Panc1 (cell line): ENCODE measurements around the gene TMCO4.

Experiments
- POLR2AphosphoS5 ChIP-seq: IDR thresholded peaks from 2 replicates; pipeline ENCODE4 v1.6.1; 2012; ENCODE audit warnings: mild to moderate bottlenecking, low read depth, low read length, moderate library complexity
- TCF7L2 ChIP-seq: IDR thresholded peaks from 2 replicates; pipeline ENCODE4 v1.6.1; 2011; ENCODE audit warnings: mild to moderate bottlenecking, low read depth, low read length, inconsistent platforms
- TF ChIP-seq, protein P1 (sequence below): fragments of 450-650 bp; IDR thresholded peaks from 2 replicates; pipeline ENCODE4 v1.5.1; 2017; ENCODE audit warnings: mild to moderate bottlenecking

DNA sequence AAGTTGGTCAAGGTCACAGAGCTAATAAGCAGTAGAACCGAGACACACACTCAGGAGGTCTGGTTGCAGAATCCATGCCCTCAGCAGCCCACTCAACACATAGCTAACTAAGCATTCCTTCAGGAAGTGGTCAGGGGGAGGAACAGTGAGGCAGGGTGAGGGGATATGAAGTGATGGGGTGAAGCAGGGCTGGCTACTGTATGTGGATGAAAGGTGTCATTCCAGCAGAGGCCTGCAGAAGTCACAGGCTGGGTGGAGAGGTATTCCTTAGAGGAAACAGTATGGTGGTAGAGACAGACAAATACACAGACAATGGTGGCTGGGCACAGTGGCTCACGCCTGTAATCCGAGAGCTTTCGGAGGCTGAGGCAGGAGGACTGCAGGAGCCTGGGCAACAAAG, 14.1 kb downstream of the TMCO4 start:
- TF ChIP-seq, protein P1, sequence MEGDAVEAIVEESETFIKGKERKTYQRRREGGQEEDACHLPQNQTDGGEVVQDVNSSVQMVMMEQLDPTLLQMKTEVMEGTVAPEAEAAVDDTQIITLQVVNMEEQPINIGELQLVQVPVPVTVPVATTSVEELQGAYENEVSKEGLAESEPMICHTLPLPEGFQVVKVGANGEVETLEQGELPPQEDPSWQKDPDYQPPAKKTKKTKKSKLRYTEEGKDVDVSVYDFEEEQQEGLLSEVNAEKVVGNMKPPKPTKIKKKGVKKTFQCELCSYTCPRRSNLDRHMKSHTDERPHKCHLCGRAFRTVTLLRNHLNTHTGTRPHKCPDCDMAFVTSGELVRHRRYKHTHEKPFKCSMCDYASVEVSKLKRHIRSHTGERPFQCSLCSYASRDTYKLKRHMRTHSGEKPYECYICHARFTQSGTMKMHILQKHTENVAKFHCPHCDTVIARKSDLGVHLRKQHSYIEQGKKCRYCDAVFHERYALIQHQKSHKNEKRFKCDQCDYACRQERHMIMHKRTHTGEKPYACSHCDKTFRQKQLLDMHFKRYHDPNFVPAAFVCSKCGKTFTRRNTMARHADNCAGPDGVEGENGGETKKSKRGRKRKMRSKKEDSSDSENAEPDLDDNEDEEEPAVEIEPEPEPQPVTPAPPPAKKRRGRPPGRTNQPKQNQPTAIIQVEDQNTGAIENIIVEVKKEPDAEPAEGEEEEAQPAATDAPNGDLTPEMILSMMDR: no peak
- TF ChIP-seq POLR2AphosphoS5 (no peak), TCF7L2 (no peak)
